Panc1 (cell line): ENCODE data around the gene AAMP. TPM values are rescaled to one million over a fixed set of nuclear protein-coding genes. Genes with fewer than 3 reads are reported as not detected.

ENCODE experiments used
- ATAC-seq: fragments of 200-7000 bp; cut with Tn5 transposase; 2 replicates; pipeline ENCODE4 v1.9.1; 2020; ENCODE audit warnings: mild to moderate bottlenecking, moderate library complexity
- BruUV-seq: library from RNA; stranded (reverse); fragments of 400-500 nt; replicated peaks from 2 replicates; lab custom pipeline; 2021; lab: Mats Ljungman, UMichigan
- CTCF ChIA-PET: fragments of 300-600 bp; sonication (Branson Sonifier 250); formaldehyde crosslinking; loops from one replicate; lab custom pipeline; 2022; ENCODE audit warnings: antibody characterized with exemption; lab: Charles Lee
- POLR2A ChIA-PET: fragments of 300-600 bp; sonication (Branson Sonifier 250); formaldehyde crosslinking; loops from one replicate; lab custom pipeline; 2022; ENCODE audit warnings: antibody characterized with exemption; lab: Charles Lee
- DNase-seq: peaks from one replicate; pipeline ENCODE4 v3.0.0-alpha.2; 2010; ENCODE audit warnings: low read depth, low spot score
- H3K27ac ChIP-seq: 2 replicates; pipeline ENCODE4 v1.5.1; 2011; ENCODE audit warnings: mild to moderate bottlenecking, low read length, inconsistent platforms
- H3K27me3 ChIP-seq: fragments of 200-500 bp; sonication (Bioruptor generic); 2 replicates; pipeline ENCODE4 v1.6.0; 2014; ENCODE audit warnings: low read length, inconsistent platforms; ENCODE audit not compliant: control insufficient read depth, insufficient read depth
- H3K36me3 ChIP-seq: fragments of 200-500 bp; sonication (Bioruptor generic); 2 replicates; pipeline ENCODE4 v1.5.1; 2014; ENCODE audit warnings: inconsistent platforms, mild to moderate bottlenecking, low read length, moderate library complexity; ENCODE audit not compliant: control insufficient read depth, insufficient read depth
- H3K4me1 ChIP-seq: 2 replicates; pipeline ENCODE4 v1.5.1; 2011; ENCODE audit warnings: inconsistent platforms, mild to moderate bottlenecking, low read length, moderate library complexity; ENCODE audit not compliant: control insufficient read depth, insufficient read depth
- H3K4me3 ChIP-seq, 2 experiments: 2 replicates each; pipeline ENCODE4 v1.5.1; 2011 to 2012; ENCODE audit warnings: low read depth in 2 of 2, low read length in 2 of 2, mild to moderate bottlenecking in 2 of 2, inconsistent platforms in 1 of 2, moderate library complexity in 1 of 2
- H3K9me3 ChIP-seq: fragments of 200-500 bp; sonication (Bioruptor generic); 2 replicates; pipeline ENCODE4 v1.5.1; 2014; ENCODE audit warnings: low read depth, mild to moderate bottlenecking, inconsistent platforms, low read length, moderate library complexity; ENCODE audit not compliant: control insufficient read depth, insufficient read depth
- CTCF ChIP-seq: fragments of 450-650 bp; IDR thresholded peaks from 2 replicates; pipeline ENCODE4 v1.5.1; 2017; ENCODE audit warnings: mild to moderate bottlenecking
- POLR2AphosphoS5 ChIP-seq: IDR thresholded peaks from 2 replicates; pipeline ENCODE4 v1.6.1; 2012; ENCODE audit warnings: mild to moderate bottlenecking, low read depth, low read length, moderate library complexity
- REST ChIP-seq, 2 experiments: IDR thresholded peaks; 2 replicates each; pipeline ENCODE4 v1.6.1; 2011 to 2012; ENCODE audit warnings: low read depth in 2 of 2, control low read depth in 1 of 2, low read length in 1 of 2, mild to moderate bottlenecking in 1 of 2, moderate library complexity in 1 of 2; ENCODE audit not compliant: insufficient read depth in 1 of 2
- SIN3A ChIP-seq: IDR thresholded peaks from 2 replicates; pipeline ENCODE4 v1.6.1; 2012; ENCODE audit warnings: low read depth, mild to moderate bottlenecking, low read length, moderate library complexity, borderline replicate concordance; ENCODE audit not compliant: insufficient read depth
- TCF7L2 ChIP-seq: IDR thresholded peaks from 2 replicates; pipeline ENCODE4 v1.6.1; 2011; ENCODE audit warnings: mild to moderate bottlenecking, low read depth, low read length, inconsistent platforms
- in situ Hi-C: cut with HindIII; loops from 2 replicates; pipeline ENCODE4 v1.10.0; 2016; ENCODE audit warnings: low sequenced_read_pairs, low pct_unique_long_range_greater_than_20kb
- intact Hi-C: fragments of 100-400 bp; cut with micrococcal nuclease; formaldehyde crosslinking; loops from one replicate; pipeline ENCODE4 v1.10.0; 2022; ENCODE audit not compliant: unreplicated experiment
- total RNA-seq: library from RNA; stranded (reverse); gene quantifications from one replicate; pipeline ENCODE4 v1.2.1, GENCODE V29; 2021; ENCODE audit not compliant: unreplicated experiment

The AAMP gene
- total RNA-seq, 1 experiment from 2014 or later = 103 TPM

GRCh38 chr2:218256612-218257350 is 13.2 kb downstream of the AAMP start:
- H3K9me3 ChIP-seq = no peaks in the 10 kb centered on the region
- CTCF ChIA-PET = no interaction called here
- peaks cover 3% of the 10 kb centered on the region; the same call in 1 of the 2 replicates for H3K4me1 ChIP-seq
- no peak for TF ChIP-seq REST (IDR thresholded peaks at IDR 0.05; ENCODE audit: insufficient read depth in 1 of 2, low read depth in 2 of 2, low read length in 1 of 2)
- TF ChIP-seq SIN3A = no peak
- no peak for TF ChIP-seq POLR2AphosphoS5
- no peak for TF ChIP-seq TCF7L2
- no peak for TF ChIP-seq CTCF
- POLR2A ChIA-PET = no interaction called here
- no peak for ATAC-seq
- H3K27ac ChIP-seq = no peak overlapping the region
- peaks cover 23% of the 10 kb centered on the region for H3K36me3 ChIP-seq
- no TSS peak for BruUV-seq
- no peak for DNase-seq
- no peaks in the 10 kb centered on the region for H3K27me3 ChIP-seq
- in situ Hi-C loops = no loop called here
- intact Hi-C loops = no loop called here
- no peak overlapping the region for H3K4me3 ChIP-seq

- DNase-seq = no peak
- Histone ChIP-seq H3K4me3 (no peak overlapping the region), H3K27me3 (no peaks in the 10 kb centered on the region), H3K4me1 (no peaks in the 10 kb centered on the region), H3K27ac (no peak overlapping the region), H3K36me3 (peaks cover 23% of the 10 kb centered on the region), H3K9me3 (no peaks in the 10 kb centered on the region)
- ATAC-seq = no peak
- ChIA-PET POLR2A (no interaction called here), CTCF (no interaction called here)
- TF ChIP-seq CTCF = no peak
- TF ChIP-seq POLR2AphosphoS5 = no peak
- BruUV-seq = no TSS peak
- in situ Hi-C loops = no loop called here
- intact Hi-C loops = no loop called here
These were observed 14.5 kb downstream of the AAMP start for GRCh38 chr2:218255446-218255845.
